CD4-positive, alpha-beta T cell (primary cell): ENCODE measurements around the gene PDE3A. TPM values are rescaled to one million over a fixed set of nuclear protein-coding genes. Genes with fewer than 3 reads are reported as not detected.

ENCODE experiments used
- ATAC-seq: fragments of 200-7000 bp; cut with Tn5 transposase; one replicate; pipeline ENCODE4 v1.10.0; 2022; ENCODE audit warnings: mild to moderate bottlenecking; ENCODE audit not compliant: poor library complexity
- CTCF ChIA-PET: fragments of 350-600 bp; sonication (Branson Sonifier 250); formaldehyde crosslinking; loops from one replicate; lab custom pipeline; 2021; ENCODE audit warnings: antibody characterized with exemption, inconsistent platforms; lab: Charles Lee
- POLR2A ChIA-PET: fragments of 350-600 bp; sonication (Branson Sonifier 250); formaldehyde crosslinking; loops from one replicate; lab custom pipeline; 2021; ENCODE audit warnings: antibody characterized with exemption, inconsistent platforms; lab: Charles Lee
- DNase-seq, 14 experiments: peaks; one replicate each; pipeline ENCODE4 v3.0.0-alpha.2; 2013 to 2020; ENCODE audit warnings: mixed read lengths in 2 of 14
- H3K27ac ChIP-seq, 2 donors: one replicate each; pipeline versions ENCODE4 v1.5.1 to v1.7.0; 2013; ENCODE audit warnings: low read length in 2 of 2, low read depth in 1 of 2, mild to moderate bottlenecking in 1 of 2
- H3K27me3 ChIP-seq, 2 experiments: 1 replicate in 1 of 2; 2 replicates in 1 of 2; pipeline versions ENCODE4 v1.6.1 to v1.7.0; 2013; ENCODE audit warnings: low read length in 2 of 2, control low read depth in 1 of 2, mild to moderate bottlenecking in 1 of 2, moderate library complexity in 1 of 2; ENCODE audit not compliant: insufficient read depth in 2 of 2, control insufficient read depth in 1 of 2
- H3K36me3 ChIP-seq: one replicate; pipeline ENCODE4 v1.6.1; 2013; ENCODE audit warnings: low read length, control low read depth; ENCODE audit not compliant: insufficient read depth
- H3K4me1 ChIP-seq: one replicate; pipeline ENCODE4 v1.6.1; 2013; ENCODE audit warnings: low read length, control low read depth; ENCODE audit not compliant: insufficient read depth
- H3K4me3 ChIP-seq: one replicate; pipeline ENCODE4 v1.5.1; 2013; ENCODE audit warnings: mild to moderate bottlenecking, low read length, moderate library complexity
- H3K9me3 ChIP-seq, 2 experiments: 1 replicate in 1 of 2; 2 replicates in 1 of 2; pipeline versions ENCODE4 v1.6.1 to v1.7.0; 2013; ENCODE audit warnings: low read length in 2 of 2, mild to moderate bottlenecking in 2 of 2, control low read depth in 1 of 2, moderate library complexity in 1 of 2; ENCODE audit not compliant: control insufficient read depth in 1 of 2, insufficient read depth in 1 of 2
- H3K27ac Mint-ChIP-seq: one replicate; pipeline ENCODE4 v1.8.0; 2020; ENCODE audit warnings: mixed read lengths
- H3K27me3 Mint-ChIP-seq: one replicate; pipeline ENCODE4 v1.8.0; 2021; ENCODE audit warnings: mixed read lengths
- H3K36me3 Mint-ChIP-seq: one replicate; pipeline ENCODE4 v1.8.0; 2021; ENCODE audit warnings: low read depth, mixed read lengths
- H3K4me1 Mint-ChIP-seq: one replicate; pipeline ENCODE4 v1.8.0; 2021; ENCODE audit warnings: low read depth, mixed read lengths
- H3K4me3 Mint-ChIP-seq: one replicate; pipeline ENCODE4 v1.8.0; 2020; ENCODE audit warnings: mild to moderate bottlenecking, mixed read lengths
- H3K9me3 Mint-ChIP-seq: one replicate; pipeline ENCODE4 v1.8.0; 2020; ENCODE audit warnings: mixed read lengths
- intact Hi-C, 2 experiments: fragments of 100-400 bp; cut with DNase I in 1 of 2; cut with micrococcal nuclease in 1 of 2; formaldehyde crosslinking; loops; one replicate each; pipeline versions ENCODE4 v1.15.1 to v1.9.0; 2023 to 2025; cut with DNase I, micrococcal nuclease
- total RNA-seq, 174 experiments: library from RNA in 2 of 174; stranded (reverse) in 2 of 174; gene quantifications; one replicate each; pipeline ENCODE4 v1.2.3 and lab custom pipeline; 2021 to 2026
- TF ChIP-seq, protein P1 (sequence below): fragments of 200-600 bp; IDR thresholded peaks from one replicate; pipeline ENCODE4 v1.8.0; 2022; ENCODE audit warnings: antibody characterized with exemption, mild to moderate bottlenecking

Gene PDE3A
- total RNA-seq, 2 experiments from 2014 or later, result not detected

DNA sequence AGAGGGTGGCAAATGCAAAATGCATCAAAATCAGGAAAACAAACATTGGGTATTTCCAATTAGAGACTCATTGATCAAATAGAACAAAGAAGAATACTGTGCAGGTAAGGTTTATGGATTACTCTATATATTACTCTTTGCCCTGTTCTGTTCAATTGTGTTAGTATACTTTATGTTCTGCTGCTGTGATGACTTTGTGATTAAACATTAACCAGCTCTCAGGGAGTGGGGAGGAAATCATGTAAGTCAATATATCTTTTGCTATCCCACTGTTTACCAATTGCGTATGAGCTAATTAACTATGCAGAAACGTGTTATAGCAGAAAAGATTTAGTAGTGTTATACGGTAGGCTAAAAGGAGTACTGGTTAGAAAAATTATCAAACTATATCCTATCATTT lies 129.4 kb downstream of the PDE3A start:
- H3K4me3 Mint-ChIP-seq, result no peak overlapping the region
- TF ChIP-seq, protein P1, sequence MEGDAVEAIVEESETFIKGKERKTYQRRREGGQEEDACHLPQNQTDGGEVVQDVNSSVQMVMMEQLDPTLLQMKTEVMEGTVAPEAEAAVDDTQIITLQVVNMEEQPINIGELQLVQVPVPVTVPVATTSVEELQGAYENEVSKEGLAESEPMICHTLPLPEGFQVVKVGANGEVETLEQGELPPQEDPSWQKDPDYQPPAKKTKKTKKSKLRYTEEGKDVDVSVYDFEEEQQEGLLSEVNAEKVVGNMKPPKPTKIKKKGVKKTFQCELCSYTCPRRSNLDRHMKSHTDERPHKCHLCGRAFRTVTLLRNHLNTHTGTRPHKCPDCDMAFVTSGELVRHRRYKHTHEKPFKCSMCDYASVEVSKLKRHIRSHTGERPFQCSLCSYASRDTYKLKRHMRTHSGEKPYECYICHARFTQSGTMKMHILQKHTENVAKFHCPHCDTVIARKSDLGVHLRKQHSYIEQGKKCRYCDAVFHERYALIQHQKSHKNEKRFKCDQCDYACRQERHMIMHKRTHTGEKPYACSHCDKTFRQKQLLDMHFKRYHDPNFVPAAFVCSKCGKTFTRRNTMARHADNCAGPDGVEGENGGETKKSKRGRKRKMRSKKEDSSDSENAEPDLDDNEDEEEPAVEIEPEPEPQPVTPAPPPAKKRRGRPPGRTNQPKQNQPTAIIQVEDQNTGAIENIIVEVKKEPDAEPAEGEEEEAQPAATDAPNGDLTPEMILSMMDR, result no peak
- H3K4me3 ChIP-seq, result no peak overlapping the region
- H3K27ac Mint-ChIP-seq, result no peak overlapping the region
- no peaks in the 10 kb centered on the region for H3K4me1 ChIP-seq
- POLR2A ChIA-PET, result no interaction called here
- CTCF ChIA-PET, result no interaction called here
- no peaks in the 10 kb centered on the region for H3K27me3 ChIP-seq
- no peaks in the 10 kb centered on the region for H3K9me3 Mint-ChIP-seq
- H3K9me3 ChIP-seq, result no peaks in the 10 kb centered on the region
- no peaks in the 10 kb centered on the region for H3K27me3 Mint-ChIP-seq
- H3K4me1 Mint-ChIP-seq, result no peaks in the 10 kb centered on the region
- H3K36me3 ChIP-seq, result no peaks in the 10 kb centered on the region
- DNase-seq (no peak), ATAC-seq (no peak)
- intact Hi-C loops, result no loop called here
- H3K27ac ChIP-seq, result no peak overlapping the region
- H3K36me3 Mint-ChIP-seq, result no peaks in the 10 kb centered on the region

DNA sequence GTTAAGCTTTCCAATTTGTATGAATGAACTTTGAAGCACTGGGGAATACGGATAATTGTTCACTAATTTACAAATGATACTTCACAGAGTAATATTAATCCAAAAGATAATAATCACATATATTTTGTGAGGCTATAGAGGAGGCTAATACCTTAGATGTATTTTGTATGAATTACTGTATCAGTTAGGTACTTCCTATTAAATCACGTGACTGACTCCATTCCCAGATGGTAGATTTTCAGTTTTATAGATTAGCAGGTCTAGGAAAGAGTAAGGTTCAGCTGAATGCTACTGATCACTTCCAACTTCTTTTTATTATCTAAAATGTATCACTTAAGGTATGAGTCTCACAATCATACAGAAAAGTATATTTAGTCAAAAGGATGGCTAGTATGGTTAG lies 133.6 kb downstream of the PDE3A start:
- no peaks in the 10 kb centered on the region for H3K4me1 ChIP-seq
- no peak overlapping the region for H3K4me3 Mint-ChIP-seq
- no peaks in the 10 kb centered on the region for H3K27me3 ChIP-seq
- H3K27me3 Mint-ChIP-seq, result no peaks in the 10 kb centered on the region
- no peaks in the 10 kb centered on the region for H3K4me1 Mint-ChIP-seq
- H3K36me3 Mint-ChIP-seq, result no peaks in the 10 kb centered on the region
- H3K4me3 ChIP-seq, result no peak overlapping the region
- no peak overlapping the region for H3K27ac Mint-ChIP-seq
- no peaks in the 10 kb centered on the region for H3K9me3 ChIP-seq
- ChIA-PET CTCF (no interaction called here), POLR2A (no interaction called here)
- no peak for DNase-seq
- no peak overlapping the region for H3K27ac ChIP-seq
- TF ChIP-seq, protein P1, result no peak
- intact Hi-C loops, result no loop called here
- no peaks in the 10 kb centered on the region for H3K9me3 Mint-ChIP-seq
- ATAC-seq, result no peak
- no peaks in the 10 kb centered on the region for H3K36me3 ChIP-seq

DNA sequence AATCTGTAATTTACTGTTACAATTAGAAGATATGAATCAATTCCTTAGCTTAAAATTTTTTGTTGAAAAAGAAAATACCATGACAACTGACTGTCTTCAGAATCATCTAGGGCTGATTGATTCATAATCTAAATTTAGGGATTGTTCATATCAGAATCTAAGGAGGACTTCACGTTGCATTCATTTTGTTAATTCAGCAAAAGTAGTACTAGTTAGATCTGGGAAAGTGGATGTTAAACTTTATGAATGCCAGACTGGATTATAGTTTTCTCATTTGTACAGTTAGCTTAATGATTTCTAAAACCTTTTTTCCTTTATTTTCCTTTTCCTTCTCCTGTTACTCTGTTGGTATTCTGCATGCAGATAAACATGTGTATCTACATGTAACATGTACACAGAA lies 135.5 kb downstream of the PDE3A start:
- POLR2A ChIA-PET, result no interaction called here
- Mint-ChIP-seq H3K9me3 (no peaks in the 10 kb centered on the region), H3K4me3 (no peak overlapping the region), H3K27me3 (no peaks in the 10 kb centered on the region), H3K27ac (no peak overlapping the region), H3K36me3 (no peaks in the 10 kb centered on the region), H3K4me1 (no peaks in the 10 kb centered on the region)
- H3K4me1 ChIP-seq, result no peaks in the 10 kb centered on the region
- H3K4me3 ChIP-seq, result no peak overlapping the region
- H3K36me3 ChIP-seq, result no peaks in the 10 kb centered on the region
- DNase-seq (no peak), ATAC-seq (no peak)
- TF ChIP-seq, protein P1, result no peak
- H3K27ac ChIP-seq, result no peak overlapping the region
- CTCF ChIA-PET, result no interaction called here
- intact Hi-C loops, result no loop called here
- no peaks in the 10 kb centered on the region for H3K27me3 ChIP-seq
- no peaks in the 10 kb centered on the region for H3K9me3 ChIP-seq
